ENCODE data around the gene SPTLC3.

GRCh38 chr20:12966468-12967085 is 42.2 kb upstream of the SPTLC3 start:
- TF ChIP-seq CTCF (IDR thresholded peaks at IDR 0.05; ENCODE audit: low read depth, low read length, poor library complexity, severe bottlenecking) (no peak), EZH2phosphoT487 (IDR thresholded peaks at IDR 0.05; ENCODE audit: borderline replicate concordance, low read length) (no peak)
